Measurements from ENCODE around the gene CLCA1.

CLCA1 gene

DNA sequence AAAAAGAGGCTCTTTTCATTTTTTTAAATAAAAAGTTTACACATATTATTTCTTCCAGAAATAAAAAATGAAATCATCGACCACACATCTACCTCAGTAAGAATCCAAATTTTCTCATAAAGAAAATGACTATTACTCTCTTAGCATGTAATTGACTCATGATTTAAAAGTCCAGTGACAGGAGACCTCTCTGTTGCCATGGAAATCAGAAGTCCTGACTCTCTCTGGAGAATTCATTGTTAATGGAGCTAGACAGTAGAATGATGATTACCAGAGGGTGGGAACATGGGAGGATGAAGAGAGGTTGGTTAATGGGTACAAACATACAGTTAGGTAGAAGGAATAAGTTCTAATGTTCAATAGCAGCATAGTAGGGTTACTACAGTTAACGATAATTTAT lies 73.1 kb downstream of the CLCA1 start:
- in situ Hi-C loops (cut with MboI; ENCODE audit: low pct_unique_long_range_greater_than_20kb, low sequenced_read_pairs, unreplicated experiment): no loop called here
- TF ChIP-seq CTCF (IDR thresholded peaks at IDR 0.05; ENCODE audit: extremely low read depth, insufficient read depth, missing control alignments): no peak
- no peak for DNase-seq (ENCODE audit: low spot score)

DNA sequence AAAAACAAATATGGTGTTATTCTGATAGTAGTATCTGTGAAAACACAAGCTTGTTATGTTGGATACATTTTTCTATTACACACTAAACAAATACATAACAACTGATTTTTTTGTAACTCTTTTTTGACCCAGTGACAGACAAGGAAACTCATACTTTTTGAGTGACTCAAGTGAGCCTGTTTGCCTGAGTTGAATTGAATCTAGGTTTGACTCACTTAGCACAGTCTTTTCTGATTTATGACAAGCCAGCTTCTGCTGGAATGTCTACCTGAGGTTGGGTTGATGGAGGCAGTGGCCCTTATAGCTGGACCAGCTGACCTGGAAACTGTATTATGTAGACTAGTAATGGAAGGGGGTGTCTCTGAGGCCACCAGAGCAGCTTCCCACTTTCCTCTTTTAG lies 73.9 kb downstream of the CLCA1 start:
- no peak for TF ChIP-seq CTCF (IDR thresholded peaks at IDR 0.05; ENCODE audit: extremely low read depth, insufficient read depth, missing control alignments)
- in situ Hi-C loops (cut with MboI; ENCODE audit: low pct_unique_long_range_greater_than_20kb, low sequenced_read_pairs, unreplicated experiment): no loop called here
- no peak for DNase-seq (ENCODE audit: low spot score)

DNA sequence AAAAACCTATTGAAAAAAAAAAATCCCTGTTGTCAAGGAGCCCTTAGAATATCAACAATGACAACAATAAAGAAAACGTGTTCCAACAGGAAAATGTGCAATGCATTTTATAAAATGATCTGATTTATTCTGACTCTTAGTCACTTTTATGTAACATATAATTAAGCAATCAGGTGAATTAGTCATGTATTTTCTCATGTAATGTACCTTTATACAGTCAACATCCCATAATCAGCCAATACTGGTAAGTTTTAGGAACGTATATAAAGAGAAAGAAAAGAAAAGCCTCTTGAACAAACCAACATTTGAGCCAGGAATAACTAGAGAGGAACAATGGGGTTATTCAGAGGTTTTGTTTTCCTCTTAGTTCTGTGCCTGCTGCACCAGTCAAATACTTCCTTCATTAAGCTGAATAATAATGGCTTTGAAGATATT lies 78.1 kb downstream of the CLCA1 start, which contains the start of gene CLCA4:
CLCA4 (plus strand) TSS at position 292 of the 435 bp plus-strand sequence; CDS start at position 334, 42 bp downstream.
- in situ Hi-C loops (cut with MboI; ENCODE audit: low pct_unique_long_range_greater_than_20kb, low sequenced_read_pairs, unreplicated experiment): no loop called here
- TF ChIP-seq CTCF (IDR thresholded peaks at IDR 0.05; ENCODE audit: extremely low read depth, insufficient read depth, missing control alignments): no peak
- DNase-seq (ENCODE audit: low spot score): no peak

DNA sequence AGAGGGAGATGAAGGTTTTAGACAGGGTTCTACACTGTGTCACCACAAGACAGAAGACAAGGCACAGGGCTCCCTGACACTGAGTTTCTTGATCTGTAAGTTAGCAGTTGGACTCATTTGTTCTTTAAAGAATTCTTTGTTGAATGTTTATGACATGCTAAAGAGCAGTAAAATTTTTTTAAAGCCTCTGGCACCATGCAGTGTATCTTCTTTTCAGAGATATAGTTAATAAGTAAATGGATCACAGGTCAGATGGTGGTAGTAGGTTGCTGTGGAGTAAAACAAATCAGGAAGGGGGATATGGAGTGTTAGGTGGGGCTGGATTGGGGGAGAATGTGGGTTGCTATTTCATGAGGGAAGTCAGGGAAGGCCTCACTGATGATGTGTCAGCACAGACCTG lies 80.1 kb downstream of the CLCA1 start:
- DNase-seq (ENCODE audit: low spot score): no peak
- no peak for TF ChIP-seq CTCF (IDR thresholded peaks at IDR 0.05; ENCODE audit: extremely low read depth, insufficient read depth, missing control alignments)
- in situ Hi-C loops (cut with MboI; ENCODE audit: low pct_unique_long_range_greater_than_20kb, low sequenced_read_pairs, unreplicated experiment): no loop called here
